CD14-positive monocyte (primary cell): ENCODE data around the gene SAMD3. TPM values are rescaled to one million over a fixed set of nuclear protein-coding genes. Genes with fewer than 3 reads are reported as not detected.

Experiments used
- DNase-seq, 3 donors: peaks; one replicate each; pipeline ENCODE4 v3.0.0-alpha.2; 2011 to 2022
- H2AFZ ChIP-seq: 2 replicates; pipeline ENCODE4 v1.6.0; 2012; ENCODE audit warnings: mild to moderate bottlenecking, low read depth, low read length, inconsistent platforms; ENCODE audit not compliant: insufficient read depth, poor library complexity, severe bottlenecking
- H3K27ac ChIP-seq, 2 donors: 1 replicate in 1 of 2; 2 replicates in 1 of 2; pipeline ENCODE4 v1.5.1; 2012 to 2013; ENCODE audit warnings: low read length in 2 of 2, control low read depth in 1 of 2, inconsistent platforms in 1 of 2, low read depth in 1 of 2, mild to moderate bottlenecking in 1 of 2
- H3K27me3 ChIP-seq, 2 donors: one replicate each; pipeline versions ENCODE4 v1.6.0 to v1.6.1; 2011 to 2013; ENCODE audit warnings: low read length in 2 of 2; ENCODE audit not compliant: control insufficient read depth in 2 of 2, insufficient read depth in 2 of 2
- H3K36me3 ChIP-seq, 2 donors: replicated peaks in 1 of 2; 1 replicate in 1 of 2; 2 replicates in 1 of 2; pipeline versions ENCODE4 v1.5.1 to v1.6.1; 2012 to 2013; ENCODE audit warnings: low read length in 2 of 2, control low read depth in 1 of 2, inconsistent platforms in 1 of 2, mild to moderate bottlenecking in 1 of 2; ENCODE audit not compliant: insufficient read depth in 2 of 2, control insufficient read depth in 1 of 2
- H3K4me1 ChIP-seq, 2 donors: 1 replicate in 1 of 2; 2 replicates in 1 of 2; pipeline versions ENCODE4 v1.5.1 to v1.6.1; 2012 to 2013; ENCODE audit warnings: low read length in 2 of 2, control low read depth in 1 of 2, inconsistent platforms in 1 of 2, mild to moderate bottlenecking in 1 of 2, moderate library complexity in 1 of 2; ENCODE audit not compliant: insufficient read depth in 2 of 2, control insufficient read depth in 1 of 2
- H3K4me2 ChIP-seq: replicated peaks from 2 replicates; pipeline ENCODE3; 2012; ENCODE audit warnings: low read length, moderate library complexity, mild to moderate bottlenecking; ENCODE audit not compliant: poor library complexity, severe bottlenecking; ENCODE audit errors: extremely low read depth
- H3K4me3 ChIP-seq, 3 experiments: fragments of 200-600 bp in 1 of 3; sonication (generic) in 1 of 3; replicated peaks in 1 of 3; 1 replicate in 2 of 3; 2 replicates in 1 of 3; pipeline ENCODE4 v1.5.1; 2011 to 2013; ENCODE audit warnings: low read length in 3 of 3, mild to moderate bottlenecking in 3 of 3, control low read depth in 2 of 3, low read depth in 2 of 3, inconsistent platforms in 1 of 3, moderate library complexity in 1 of 3
- H3K79me2 ChIP-seq: 2 replicates; pipeline ENCODE4 v1.6.0; 2012; ENCODE audit warnings: mild to moderate bottlenecking, control low read depth, inconsistent platforms, low read length, moderate library complexity; ENCODE audit not compliant: insufficient read depth
- H3K9ac ChIP-seq: 2 replicates; pipeline ENCODE4 v1.6.0; 2017; ENCODE audit warnings: low read length, mild to moderate bottlenecking; ENCODE audit not compliant: insufficient read depth, poor library complexity, severe bottlenecking
- H3K9me3 ChIP-seq, 2 donors: replicated peaks in 1 of 2; 1 replicate in 1 of 2; 2 replicates in 1 of 2; pipeline versions ENCODE4 v1.5.1 to v1.6.1; 2012 to 2013; ENCODE audit warnings: low read length in 2 of 2, control low read depth in 1 of 2; ENCODE audit not compliant: control insufficient read depth in 1 of 2, insufficient read depth in 1 of 2
- H4K20me1 ChIP-seq: 2 replicates; pipeline ENCODE4 v1.6.0; 2012; ENCODE audit warnings: mild to moderate bottlenecking, low read length, control low read depth, moderate library complexity; ENCODE audit not compliant: insufficient read depth
- H3K27ac Mint-ChIP-seq, 7 donors: one replicate each; pipeline ENCODE4 v1.8.0; 2020; ENCODE audit warnings: mild to moderate bottlenecking in 7 of 7, mixed read lengths in 7 of 7, moderate library complexity in 6 of 7, inconsistent platforms in 2 of 7
- H3K27me3 Mint-ChIP-seq, 3 donors: one replicate each; pipeline ENCODE4 v1.8.0; 2021 to 2022; ENCODE audit warnings: low read depth in 3 of 3, mild to moderate bottlenecking in 3 of 3, mixed read lengths in 3 of 3, moderate library complexity in 3 of 3, inconsistent platforms in 1 of 3
- H3K36me3 Mint-ChIP-seq, 2 donors: one replicate each; pipeline ENCODE4 v1.8.0; 2020; ENCODE audit warnings: mixed read lengths in 2 of 2, inconsistent platforms in 1 of 2, mild to moderate bottlenecking in 1 of 2
- H3K4me1 Mint-ChIP-seq: one replicate; pipeline ENCODE4 v1.8.0; 2020; ENCODE audit warnings: mild to moderate bottlenecking, mixed read lengths
- H3K4me3 Mint-ChIP-seq, 2 donors: one replicate each; pipeline ENCODE4 v1.8.0; 2020; ENCODE audit warnings: mild to moderate bottlenecking in 2 of 2, mixed read lengths in 2 of 2, moderate library complexity in 1 of 2
- H3K9me3 Mint-ChIP-seq, 7 donors: one replicate each; pipeline ENCODE4 v1.8.0; 2020 to 2022; ENCODE audit warnings: mixed read lengths in 7 of 7, mild to moderate bottlenecking in 6 of 7, moderate library complexity in 6 of 7, inconsistent platforms in 2 of 7
- WGBS: methylation state at CpG from one replicate; pipeline ENCODE4 v1.1.5; 2013; ENCODE audit warnings: missing lambda C conversion rate; ENCODE audit not compliant: insufficient coverage; 5-methylcytosine and 5-hydroxymethylcytosine counted together
- intact Hi-C, 2 donors: fragments of 100-400 bp; cut with micrococcal nuclease; formaldehyde crosslinking; loops; one replicate each; pipeline versions ENCODE4 v1.15.0 to v1.15.1; 2023
- polyA plus RNA-seq, 3 donors: library from polyadenylated mRNA; depleted of rRNA in 1 of 3; unstranded in 2 of 3; stranded (reverse) in 1 of 3; fragments of 300-500 nt in 2 of 3; fragments of >200 nt in 1 of 3; fragmentation: Illumina TruSeq in 2 of 3; gene quantifications; 1 replicate in 2 of 3; 2 replicates in 1 of 3; pipeline ENCODE4 v1.2.3, GENCODE V29; 2012 to 2021
- TF ChIP-seq, protein P1 (sequence below): fragments of 200-600 bp; IDR thresholded peaks from one replicate; pipeline ENCODE4 v1.8.0; 2022; ENCODE audit warnings: antibody characterized with exemption, mild to moderate bottlenecking

The SAMD3 gene
- polyA plus RNA-seq, 3 donors, result 0.33 to 0.49 TPM; not detected in 1

DNA sequence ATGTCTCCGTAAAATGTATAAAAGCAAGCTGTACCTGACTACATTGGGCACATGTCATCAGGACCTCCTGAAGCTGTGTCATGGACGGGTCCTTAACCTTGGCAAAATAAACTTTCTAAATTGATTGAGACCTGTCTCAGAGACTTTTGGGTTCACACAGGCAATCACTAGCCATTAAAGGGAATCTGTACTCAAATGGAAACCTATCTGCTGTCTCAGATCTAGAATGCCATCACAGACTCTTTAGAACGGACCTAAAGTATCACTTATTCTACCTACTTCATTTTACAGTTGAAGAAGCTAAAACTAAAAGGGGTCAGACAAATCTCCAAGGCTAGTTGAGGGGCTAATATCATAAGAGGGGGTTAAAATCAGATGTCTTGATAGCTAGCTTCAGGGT lies 11.1 kb downstream of the SAMD3 start:
- intact Hi-C loops, result no loop called here
- no peak overlapping the region for H3K9ac ChIP-seq
- no peak overlapping the region for H3K4me3 ChIP-seq
- no peak overlapping the region for H3K27ac ChIP-seq
- no peaks in the 10 kb centered on the region for H3K27me3 ChIP-seq
- WGBS, result 100% methylated on average over 2 of the region's 3 CpGs
- TF ChIP-seq, protein P1, sequence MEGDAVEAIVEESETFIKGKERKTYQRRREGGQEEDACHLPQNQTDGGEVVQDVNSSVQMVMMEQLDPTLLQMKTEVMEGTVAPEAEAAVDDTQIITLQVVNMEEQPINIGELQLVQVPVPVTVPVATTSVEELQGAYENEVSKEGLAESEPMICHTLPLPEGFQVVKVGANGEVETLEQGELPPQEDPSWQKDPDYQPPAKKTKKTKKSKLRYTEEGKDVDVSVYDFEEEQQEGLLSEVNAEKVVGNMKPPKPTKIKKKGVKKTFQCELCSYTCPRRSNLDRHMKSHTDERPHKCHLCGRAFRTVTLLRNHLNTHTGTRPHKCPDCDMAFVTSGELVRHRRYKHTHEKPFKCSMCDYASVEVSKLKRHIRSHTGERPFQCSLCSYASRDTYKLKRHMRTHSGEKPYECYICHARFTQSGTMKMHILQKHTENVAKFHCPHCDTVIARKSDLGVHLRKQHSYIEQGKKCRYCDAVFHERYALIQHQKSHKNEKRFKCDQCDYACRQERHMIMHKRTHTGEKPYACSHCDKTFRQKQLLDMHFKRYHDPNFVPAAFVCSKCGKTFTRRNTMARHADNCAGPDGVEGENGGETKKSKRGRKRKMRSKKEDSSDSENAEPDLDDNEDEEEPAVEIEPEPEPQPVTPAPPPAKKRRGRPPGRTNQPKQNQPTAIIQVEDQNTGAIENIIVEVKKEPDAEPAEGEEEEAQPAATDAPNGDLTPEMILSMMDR, result no peak
- DNase-seq, result no peak
- no peaks in the 10 kb centered on the region for H3K79me2 ChIP-seq
- no peaks in the 10 kb centered on the region for H3K4me1 ChIP-seq
- no peaks in the 10 kb centered on the region for H3K9me3 ChIP-seq
- H3K4me2 ChIP-seq, result no peak overlapping the region
- no peaks in the 10 kb centered on the region for H4K20me1 ChIP-seq
- Mint-ChIP-seq H3K4me1 (peaks cover 4% of the 10 kb centered on the region), H3K9me3 (peaks cover 0 to 5% (median 3%) of the 10 kb centered on the region in 7 donors), H3K36me3 (no peaks in the 10 kb centered on the region), H3K27ac (no peak overlapping the region), H3K4me3 (no peak overlapping the region), H3K27me3 (no peaks in the 10 kb centered on the region)
- H3K36me3 ChIP-seq, result no peaks in the 10 kb centered on the region
- H2AFZ ChIP-seq, result no peak overlapping the region

DNA sequence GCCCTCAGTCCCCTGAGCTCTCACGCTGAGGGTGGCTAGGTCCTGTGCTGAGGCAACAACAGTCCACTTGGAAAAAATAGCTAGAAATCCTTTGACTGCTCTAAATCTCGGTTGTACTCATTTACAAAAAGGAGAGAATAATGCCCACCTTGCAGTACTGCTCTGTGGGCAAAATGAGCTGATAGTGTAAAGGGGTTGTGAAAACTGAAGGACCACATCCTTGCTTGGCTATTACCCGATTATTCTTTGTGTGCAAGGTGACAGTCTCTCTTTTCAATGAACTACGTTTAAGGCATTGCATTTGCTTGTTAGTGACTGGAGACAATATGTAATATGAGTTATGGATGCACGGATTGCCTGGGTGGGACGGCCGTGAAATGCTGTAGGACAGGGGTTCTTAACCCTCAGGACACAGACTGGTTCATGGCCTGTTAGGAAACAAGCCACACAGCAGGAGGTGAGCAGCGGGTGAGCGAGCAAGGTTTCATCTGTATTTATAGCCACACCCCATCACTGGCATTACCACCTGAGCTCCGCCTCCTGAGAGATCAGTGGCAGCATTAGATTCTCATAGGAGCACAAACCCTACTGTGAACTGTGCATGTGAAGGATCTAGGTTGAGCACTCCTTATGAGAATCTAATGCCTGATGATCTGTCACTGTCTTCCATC lies 14.6 kb downstream of the SAMD3 start:
- no peaks in the 10 kb centered on the region for H3K36me3 Mint-ChIP-seq
- Histone ChIP-seq H4K20me1 (no peaks in the 10 kb centered on the region), H3K9ac (no peak overlapping the region), H3K27me3 (no peaks in the 10 kb centered on the region), H3K36me3 (no peaks in the 10 kb centered on the region), H3K4me3 (no peak overlapping the region), H3K27ac (no peak overlapping the region), H3K4me2 (no peak overlapping the region), H2AFZ (no peak overlapping the region), H3K9me3 (no peaks in the 10 kb centered on the region), H3K79me2 (no peaks in the 10 kb centered on the region), H3K4me1 (no peaks in the 10 kb centered on the region)
- H3K27me3 Mint-ChIP-seq, result peaks cover 0 to 2% (median 0%) of the 10 kb centered on the region in 3 donors
- TF ChIP-seq, protein P1, result no peak
- peak overlapping the region in 1 of 7 donors; percentile 25 for H3K27ac Mint-ChIP-seq
- H3K4me3 Mint-ChIP-seq, result no peak overlapping the region
- H3K4me1 Mint-ChIP-seq, result peaks cover 1% of the 10 kb centered on the region
- H3K9me3 Mint-ChIP-seq, result peaks cover 0 to 5% (median 3%) of the 10 kb centered on the region in 7 donors
- no peak for DNase-seq
- intact Hi-C loops, result no loop called here
- 99% methylated on average over 7 of the region's 10 CpGs for WGBS
